H7 (cell line): ENCODE results near the gene ZC3H4. TPM values are rescaled to one million over a fixed set of nuclear protein-coding genes. Genes with fewer than 3 reads are reported as not detected.
A peak's percentile ranks its signal among the peaks of the same experiment; 100 is the strongest.
"Not testable (repeated sequence)": the region's sequence is repeated elsewhere in the genome, so short reads cannot be mapped to it uniquely, and the experiment has no call there.

Experiments used
- DNase-seq: peaks from one replicate; pipeline ENCODE4 v3.0.0; 2012
- H3K27me3 ChIP-seq: 2 replicates; pipeline ENCODE4 v1.6.0; 2011; ENCODE audit warnings: mild to moderate bottlenecking, low read length; ENCODE audit not compliant: control insufficient read depth, insufficient read depth
- H3K36me3 ChIP-seq: replicated peaks from 2 replicates; pipeline ENCODE4 v1.5.1; 2011; ENCODE audit warnings: low read length; ENCODE audit not compliant: control insufficient read depth, insufficient read depth
- H3K4me3 ChIP-seq: 2 replicates; pipeline ENCODE4 v1.5.1; 2011; ENCODE audit warnings: low read depth, mild to moderate bottlenecking, control low read depth, low read length, moderate library complexity; ENCODE audit not compliant: insufficient read depth
- total RNA-seq: library from RNA; depleted of rRNA; stranded (reverse); fragments of >200 nt; shearing (Covaris generic); gene quantifications from 2 replicates; pipeline ENCODE4 v1.2.3, GENCODE V29; 2014

The ZC3H4 gene
- total RNA-seq, 1 experiment from 2014 or later = 13.4 TPM

DNA sequence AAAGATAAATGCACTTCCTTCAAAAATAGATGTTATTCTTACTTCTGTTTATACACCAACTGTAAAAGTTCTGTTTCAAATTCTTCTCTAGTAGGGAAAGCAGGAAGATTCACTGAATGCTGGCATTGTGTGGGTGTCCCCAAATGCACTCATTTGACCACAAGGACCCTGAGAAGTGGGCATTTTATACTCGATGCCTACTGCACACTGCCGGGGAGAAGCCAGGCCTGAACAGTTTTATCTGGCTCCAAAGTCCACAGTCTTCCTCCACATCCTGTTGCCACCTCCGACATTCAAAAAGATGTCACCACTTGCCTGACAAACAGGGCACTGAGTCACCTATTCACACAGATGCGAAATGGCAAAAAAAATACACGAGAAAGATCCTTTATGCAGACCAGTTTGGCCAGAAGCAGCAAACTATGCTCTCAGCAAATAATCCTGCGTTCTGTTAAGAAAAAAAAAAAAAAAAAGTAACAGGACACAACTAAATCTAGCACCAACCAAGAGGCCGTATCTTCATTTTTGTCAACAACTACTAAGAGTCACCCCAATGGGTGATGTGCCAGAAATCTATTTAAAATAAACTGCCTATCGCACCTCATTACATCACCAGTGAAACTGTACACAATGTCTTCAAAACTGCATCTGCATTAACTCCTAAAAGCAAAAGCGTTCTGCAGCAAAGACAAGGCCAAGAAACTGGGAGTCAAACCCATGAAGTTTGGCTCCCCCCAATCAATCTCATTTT, 6.2 kb downstream of the ZC3H4 start:
- H3K4me3 ChIP-seq = no peak overlapping the region

DNA sequence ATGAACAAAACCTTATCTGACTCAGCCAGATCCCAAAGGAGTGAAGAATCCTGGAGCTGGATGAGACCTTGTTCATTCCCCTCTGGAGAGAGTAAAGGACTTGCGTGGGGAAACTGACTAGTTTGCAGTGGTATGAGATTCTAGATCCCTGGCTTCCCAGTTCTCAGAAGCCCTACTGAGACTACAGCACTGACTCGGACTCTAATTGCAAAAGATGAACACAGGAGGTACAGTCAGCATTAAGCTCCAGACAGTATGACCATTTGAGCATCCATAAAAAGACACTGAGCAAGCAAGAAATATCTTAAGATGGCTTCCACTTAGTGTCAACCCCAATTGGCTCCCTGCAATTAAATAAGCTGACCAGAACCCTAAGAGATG, 6.8 kb downstream of the ZC3H4 start:
- H3K36me3 ChIP-seq = peaks cover 8% of the 10 kb centered on the region
- no peak for DNase-seq
- no peak overlapping the region for H3K4me3 ChIP-seq
- H3K27me3 ChIP-seq = no peaks in the 10 kb centered on the region

More for the DNA sequence above, 6.2 kb downstream of the ZC3H4 start:
- Histone ChIP-seq H3K27me3 (no peaks in the 10 kb centered on the region), H3K36me3 (peaks cover 8% of the 10 kb centered on the region)
- no peak for DNase-seq

DNA sequence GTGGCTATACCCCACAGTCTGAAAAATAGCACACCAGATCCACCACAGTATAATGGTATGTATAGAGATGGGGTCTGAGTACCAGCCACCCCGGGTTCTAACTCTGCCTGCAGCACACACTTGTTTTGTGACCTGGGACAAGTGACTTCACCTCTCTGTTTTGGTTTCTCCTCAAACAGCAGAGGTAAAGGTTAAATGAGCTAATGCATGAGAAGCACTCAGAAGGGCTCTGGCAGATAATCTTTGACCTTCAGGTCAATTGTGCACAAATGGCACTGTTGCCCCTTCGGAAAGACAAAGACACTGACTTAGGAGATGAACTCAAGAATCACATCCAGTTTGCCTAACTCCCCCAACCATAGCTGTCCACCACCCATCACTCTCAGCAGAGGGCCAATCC, 7.7 kb downstream of the ZC3H4 start:
- no peak for DNase-seq

DNA sequence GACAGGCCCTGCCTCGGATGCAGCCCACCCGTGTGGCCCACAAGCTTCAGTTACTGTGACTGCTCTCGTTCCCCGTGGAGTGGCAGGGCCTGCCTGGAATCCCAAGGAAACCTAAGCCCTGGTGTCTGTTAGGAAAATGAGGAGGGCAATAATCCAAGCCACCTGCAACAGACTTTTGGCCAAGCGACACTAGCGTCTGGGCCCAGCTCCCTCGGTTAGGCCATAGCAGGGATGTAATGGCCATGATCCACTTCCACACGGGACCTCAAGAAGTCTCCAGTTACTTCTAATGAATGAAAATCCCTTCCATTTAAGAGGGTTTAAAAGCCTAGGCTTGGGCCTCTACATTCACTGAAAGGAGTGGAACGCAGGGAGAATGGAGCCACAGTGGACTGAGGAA, 8.9 kb downstream of the ZC3H4 start:
- Histone ChIP-seq H3K27me3 (no peaks in the 10 kb centered on the region), H3K36me3 (peaks cover 5% of the 10 kb centered on the region; the same call in 1 of the 2 replicates)
- DNase-seq = no peak

More for the DNA sequence above, 7.7 kb downstream of the ZC3H4 start:
- Histone ChIP-seq H3K36me3 (peaks cover 8% of the 10 kb centered on the region), H3K4me3 (no peak overlapping the region), H3K27me3 (no peaks in the 10 kb centered on the region)

DNA sequence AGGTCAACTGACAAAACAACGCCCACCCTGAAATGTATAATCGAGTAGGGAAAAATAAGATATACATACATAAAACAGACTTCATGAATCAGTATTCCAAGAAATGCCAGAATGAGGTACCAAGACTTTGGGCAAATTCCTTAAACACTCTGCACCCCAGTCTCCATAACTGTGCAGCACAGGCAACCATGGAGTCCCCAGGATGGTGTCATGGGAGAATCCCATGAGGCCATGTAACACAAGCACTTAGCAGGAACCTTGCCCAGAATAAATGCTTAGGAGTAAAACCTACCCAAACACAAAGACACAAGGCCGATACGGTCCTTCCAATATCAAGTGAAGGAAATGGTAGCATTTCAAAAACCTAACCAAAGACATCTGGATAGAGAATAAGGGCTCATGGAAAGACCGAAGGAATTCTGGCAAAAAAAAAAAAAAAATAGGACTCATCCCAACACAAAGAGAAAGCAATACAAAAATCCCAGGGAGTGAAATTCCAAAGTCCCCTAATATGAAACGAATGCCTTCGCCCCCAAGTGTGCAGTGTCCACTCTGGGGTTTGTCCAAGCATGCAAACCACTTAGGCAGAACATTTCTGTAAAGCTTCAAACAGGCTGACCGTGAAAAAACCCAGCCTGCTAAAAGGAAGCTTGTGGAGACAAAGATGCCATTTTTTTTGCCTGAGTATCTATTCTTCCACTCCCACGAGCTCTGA, 11.1 kb downstream of the ZC3H4 start:
- H3K27me3 ChIP-seq = no peaks in the 10 kb centered on the region
- no peak for DNase-seq
- H3K4me3 ChIP-seq = no peak overlapping the region
- peaks cover 5% of the 10 kb centered on the region; the same call in 1 of the 2 replicates for H3K36me3 ChIP-seq

More for the DNA sequence above, 8.9 kb downstream of the ZC3H4 start:
- H3K4me3 ChIP-seq = no peak overlapping the region

DNA sequence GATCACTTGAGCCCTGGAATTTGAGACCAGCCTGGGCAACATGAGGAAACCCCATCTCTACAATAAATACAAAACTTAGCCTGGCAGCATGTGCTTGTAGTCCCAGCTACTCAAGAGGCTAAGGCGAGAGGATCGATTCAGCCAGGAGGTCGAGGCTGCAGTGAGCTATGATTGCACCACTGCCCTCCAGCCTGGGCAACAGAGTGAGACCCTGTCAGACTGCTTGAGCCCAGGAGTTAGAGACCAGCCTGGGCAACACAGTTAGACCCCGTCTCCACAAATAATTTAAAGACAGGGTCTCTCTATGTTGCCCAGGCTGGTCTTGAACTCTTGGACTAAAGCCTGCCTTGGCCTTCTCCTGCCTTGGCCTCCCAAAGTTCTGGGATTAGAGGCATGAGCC, 12.5 kb downstream of the ZC3H4 start:
- H3K36me3 ChIP-seq, H3K4me3 ChIP-seq, H3K27me3 ChIP-seq, DNase-seq: not testable (repeated sequence)

DNA sequence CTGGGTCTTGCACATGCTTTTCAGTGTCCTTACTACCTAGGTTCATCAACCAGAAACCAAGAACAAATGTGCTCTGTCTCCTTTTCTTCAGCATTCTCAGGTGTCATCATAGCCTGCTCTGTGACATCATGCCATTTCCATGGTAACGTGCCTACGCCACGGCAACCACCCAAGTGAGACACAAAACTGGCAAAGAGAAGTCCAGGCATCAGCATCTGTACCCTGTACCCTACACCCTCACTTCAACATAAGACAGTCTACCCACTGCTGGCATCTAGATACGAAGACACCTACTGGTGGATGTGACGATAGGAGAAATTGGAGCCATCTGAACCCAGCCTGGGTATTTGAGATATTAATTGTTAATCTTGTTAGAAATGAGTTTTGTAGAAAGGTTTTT, 13.3 kb downstream of the ZC3H4 start:
- no peak overlapping the region for H3K4me3 ChIP-seq
- no peak for DNase-seq

DNA sequence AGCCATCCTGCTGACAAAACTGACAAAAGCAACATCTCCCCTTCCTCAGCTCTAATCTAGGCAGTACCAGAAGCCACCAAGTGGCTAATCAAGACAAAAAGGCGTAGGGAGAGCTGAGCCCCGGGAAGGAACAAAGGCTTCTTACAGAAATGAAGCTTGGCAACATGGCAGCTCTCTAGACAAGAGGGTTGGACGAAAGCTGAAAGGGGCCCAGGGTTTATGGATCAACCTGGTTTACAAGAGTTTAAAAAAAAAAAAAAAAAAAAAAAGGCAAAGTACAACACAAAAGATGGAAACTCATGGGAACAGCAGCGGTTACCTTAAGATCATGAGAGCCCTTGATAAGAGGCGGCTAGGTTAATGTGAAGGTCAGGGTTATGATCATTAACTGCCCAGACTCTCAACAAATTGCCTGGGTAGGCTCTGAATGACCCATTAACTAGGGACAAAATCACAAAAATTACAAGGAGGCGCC, 14.0 kb downstream of the ZC3H4 start:
- H3K27me3 ChIP-seq = no peaks in the 10 kb centered on the region
- no peak for DNase-seq
- H3K36me3 ChIP-seq = peaks cover 3% of the 10 kb centered on the region
- H3K4me3 ChIP-seq = no peak overlapping the region

More for the DNA sequence above, 13.3 kb downstream of the ZC3H4 start:
- Histone ChIP-seq H3K27me3 (no peaks in the 10 kb centered on the region), H3K36me3 (peaks cover 3% of the 10 kb centered on the region)

DNA sequence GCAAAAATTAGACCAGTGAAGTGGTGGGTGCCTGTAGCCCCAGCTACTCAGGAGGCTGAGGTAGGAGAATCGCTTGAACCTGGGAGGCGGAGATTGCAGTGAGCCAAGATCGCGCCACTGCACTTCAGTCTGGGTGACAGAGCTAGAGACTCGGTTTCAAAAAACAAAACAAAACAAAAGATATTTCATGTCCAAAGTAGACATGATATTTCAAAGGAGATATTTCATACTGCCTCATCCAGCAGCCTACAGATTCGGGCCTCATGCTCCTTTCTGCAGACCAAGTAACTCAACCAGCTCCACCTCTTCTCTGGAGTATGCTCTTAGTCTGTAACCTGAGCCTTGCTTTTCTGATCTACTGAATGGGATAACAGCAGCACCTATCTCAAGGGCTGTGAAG, 15.0 kb downstream of the ZC3H4 start:
- H3K36me3 ChIP-seq = peaks cover 9% of the 10 kb centered on the region
- H3K4me3 ChIP-seq = no peak overlapping the region
- no peak for DNase-seq
- no peaks in the 10 kb centered on the region for H3K27me3 ChIP-seq

DNA sequence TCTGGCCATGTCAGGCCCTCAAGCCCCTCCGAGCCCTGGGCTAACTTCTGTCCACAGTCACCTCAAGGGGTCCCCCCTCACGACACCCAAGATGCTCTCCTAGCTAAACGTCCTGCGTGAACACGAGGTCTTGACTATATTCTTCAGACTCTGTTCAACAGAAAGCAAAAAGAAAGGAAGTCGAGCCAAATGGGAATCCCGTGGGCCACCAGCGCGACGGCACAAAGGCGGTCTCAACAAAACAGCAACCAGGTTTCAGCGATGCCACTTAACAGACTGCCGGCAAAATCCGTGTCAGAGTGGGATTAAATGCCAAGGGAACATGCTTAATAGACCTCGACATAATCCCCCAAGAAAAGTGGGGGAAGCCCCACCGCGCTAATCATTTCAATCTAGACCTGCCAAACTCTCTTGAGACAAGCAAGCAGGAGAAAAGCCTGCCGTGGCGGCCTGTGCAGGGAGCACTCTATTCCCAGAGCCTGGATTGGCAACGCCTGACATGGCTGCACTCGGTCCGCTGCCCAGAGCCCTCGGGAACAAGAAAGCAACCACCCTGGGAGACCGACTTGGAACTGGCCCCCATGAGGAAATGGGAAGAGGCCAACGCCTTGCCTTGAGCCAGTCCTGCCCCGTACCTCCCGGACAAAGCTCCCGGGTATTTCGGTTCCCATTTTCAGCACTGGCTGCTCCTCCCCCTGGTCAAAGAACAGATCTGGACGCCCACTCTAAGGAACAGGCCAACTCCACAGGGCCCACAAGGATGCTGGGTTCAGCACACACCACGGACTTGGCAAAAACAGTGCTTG, 16.0 kb downstream of the ZC3H4 start:
- H3K36me3 ChIP-seq = peaks cover 12% of the 10 kb centered on the region
- DNase-seq = no peak
- no peak overlapping the region for H3K4me3 ChIP-seq
- H3K27me3 ChIP-seq = no peaks in the 10 kb centered on the region

DNA sequence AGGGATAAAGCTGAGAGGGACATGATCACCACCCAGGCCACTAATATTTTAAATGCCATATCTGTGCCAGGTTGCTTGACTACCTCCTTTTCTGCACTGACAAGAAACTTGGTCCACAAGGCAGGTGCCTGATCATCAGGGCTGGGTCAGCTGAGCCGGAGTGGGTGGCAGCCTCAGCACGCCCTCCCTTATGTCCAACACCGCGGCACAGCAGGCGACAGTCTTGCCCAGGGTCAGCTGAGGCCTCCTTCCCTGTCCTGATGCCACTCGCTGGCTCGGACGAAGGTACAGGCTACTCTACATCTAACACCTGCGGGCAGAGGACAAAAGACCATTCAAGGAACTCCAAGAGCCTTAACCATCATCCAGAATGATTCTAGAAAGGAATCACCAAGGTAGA, 16.9 kb downstream of the ZC3H4 start:
- Histone ChIP-seq H3K36me3 (peaks cover 12% of the 10 kb centered on the region), H3K27me3 (no peaks in the 10 kb centered on the region), H3K4me3 (no peak overlapping the region)
- no peak for DNase-seq

DNA sequence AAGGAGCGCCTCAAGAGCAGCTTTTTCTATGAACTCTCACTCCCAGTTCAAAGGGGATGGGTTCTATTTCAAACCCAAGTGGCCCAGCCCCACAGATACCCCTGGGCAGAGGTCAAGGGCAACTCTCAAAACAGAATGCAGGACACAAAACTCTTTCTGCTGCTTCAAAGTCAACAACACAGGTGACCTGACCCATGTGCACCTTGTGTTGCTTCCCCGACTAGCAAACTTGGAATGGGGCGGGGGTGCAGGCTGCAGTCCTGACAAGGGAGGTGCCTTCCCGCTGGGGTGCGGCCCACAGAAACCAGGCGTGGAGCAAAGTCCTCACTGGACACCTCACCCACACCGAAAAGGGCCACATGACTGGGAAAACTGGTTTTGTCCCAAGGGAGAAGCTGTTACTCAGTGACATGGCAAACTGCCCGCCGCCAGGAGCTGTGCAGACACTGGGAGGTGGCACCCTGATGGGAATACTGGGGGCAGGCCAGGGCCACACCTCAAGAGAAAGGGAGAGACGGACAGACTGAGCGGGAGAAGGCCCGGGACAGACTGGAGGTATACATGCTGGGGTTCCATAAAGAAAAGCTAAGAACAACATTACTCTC, 17.4 kb downstream of the ZC3H4 start:
- H3K36me3 ChIP-seq = peaks cover 12% of the 10 kb centered on the region
- no peaks in the 10 kb centered on the region for H3K27me3 ChIP-seq
- no peak for DNase-seq

DNA sequence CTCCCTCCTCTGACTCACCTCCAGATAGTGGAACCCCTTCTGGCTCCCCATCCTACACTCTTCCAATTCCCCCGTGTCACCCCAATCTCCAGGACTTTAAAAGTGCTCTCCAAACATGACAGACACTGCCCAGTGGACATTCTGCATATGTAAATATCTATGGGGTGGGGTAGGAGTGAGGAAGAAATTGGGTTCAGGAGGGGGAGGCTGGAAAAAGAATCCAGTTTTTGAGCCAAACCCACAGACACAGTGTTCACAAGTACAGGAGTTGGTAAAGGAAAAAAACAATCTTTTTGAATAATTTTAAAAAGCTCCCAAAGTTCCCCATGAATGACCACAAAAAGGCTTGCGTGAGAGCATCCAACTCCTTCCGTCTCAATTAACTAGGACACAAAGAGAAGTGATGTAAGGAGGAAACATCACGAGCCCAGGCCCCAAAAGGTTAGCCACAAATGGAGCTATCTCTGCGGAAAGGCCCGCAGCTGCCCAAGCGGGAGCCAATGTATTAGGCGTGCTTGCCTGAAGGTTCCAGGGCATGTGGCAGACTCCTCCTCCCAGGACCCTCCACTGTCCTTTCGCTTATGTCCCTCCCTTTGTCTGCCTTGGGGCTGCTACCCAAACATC, 18.0 kb downstream of the ZC3H4 start:
- Histone ChIP-seq H3K36me3 (peaks cover 12% of the 10 kb centered on the region), H3K27me3 (no peaks in the 10 kb centered on the region), H3K4me3 (no peak overlapping the region)
- DNase-seq = peak; percentile 57

More for the DNA sequence above, 17.4 kb downstream of the ZC3H4 start:
- no peak overlapping the region for H3K4me3 ChIP-seq
